Measurements from ENCODE around the gene SHISA6. TPM values are rescaled to one million over a fixed set of nuclear protein-coding genes. Genes with fewer than 3 reads are reported as not detected.

The SHISA6 gene
- polyA plus RNA-seq, 2 donors: 0.33 to 0.41 TPM

DNA sequence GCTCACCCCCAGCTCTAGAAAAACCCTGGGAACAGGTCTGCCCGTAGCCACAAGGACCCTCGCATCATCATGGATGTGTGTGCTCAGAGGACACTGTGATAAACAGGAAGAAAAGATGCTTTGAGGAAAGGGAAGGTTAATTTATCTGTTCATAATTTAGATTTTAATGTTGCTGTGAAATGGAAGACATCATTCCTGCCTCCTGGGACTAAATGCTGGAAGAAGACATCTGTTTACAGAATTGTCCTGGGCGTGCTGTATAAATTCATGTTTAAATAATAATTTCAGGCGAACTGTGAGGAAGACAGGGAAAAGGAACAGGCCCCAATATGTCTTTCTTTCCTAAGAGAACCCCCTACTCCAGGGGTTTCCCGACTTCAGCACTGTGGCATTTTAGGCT, 112.6 kb downstream of the SHISA6 start:
- no peaks in the 10 kb centered on the region for H3K4me1 ChIP-seq (ENCODE audit: control insufficient read depth in 2 of 2, insufficient read depth in 2 of 2, low read length in 1 of 2)
- H3K27ac ChIP-seq (ENCODE audit: low read depth in 2 of 2, low read length in 1 of 2): no peak overlapping the region
- no peak overlapping the region for H3K4me3 ChIP-seq (ENCODE audit: low read depth in 1 of 2, low read length in 2 of 2)
- H3K36me3 ChIP-seq (ENCODE audit: control insufficient read depth in 2 of 2, insufficient read depth in 2 of 2, low read length in 1 of 2): no peaks in the 10 kb centered on the region
- H3K27me3 ChIP-seq (ENCODE audit: control insufficient read depth in 1 of 2, insufficient read depth in 2 of 2, low read length in 2 of 2): no peaks in the 10 kb centered on the region
- no peaks in the 10 kb centered on the region for H3K9me3 ChIP-seq (ENCODE audit: control insufficient read depth in 2 of 2, insufficient read depth in 1 of 2, low read depth in 1 of 2, low read length in 1 of 2)
- 75 to 79% methylated on average over 5 of the region's 5 CpGs for WGBS, 2 donors

DNA sequence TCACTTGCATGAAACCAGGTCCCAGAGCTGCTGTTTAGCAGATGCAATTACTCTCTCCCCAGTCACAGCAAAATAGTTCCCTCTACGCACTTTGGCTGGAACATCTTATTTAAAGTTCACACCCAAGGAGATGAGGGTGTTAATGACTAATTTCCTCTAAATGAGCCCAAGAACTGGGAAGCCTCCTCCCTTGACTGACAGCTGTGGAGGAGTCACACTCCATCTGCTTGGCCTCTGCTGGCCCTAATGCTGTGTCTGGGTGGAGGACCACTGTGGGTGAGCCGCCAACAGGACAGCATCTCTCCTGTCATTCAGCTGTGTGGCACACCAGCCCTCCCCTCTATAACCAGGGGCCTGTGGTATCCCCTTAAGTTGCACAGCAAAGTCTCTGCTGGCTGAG, 115.4 kb downstream of the SHISA6 start:
- WGBS, 2 donors: 81 to 89% methylated on average over 2 of the region's 2 CpGs
- H3K9me3 ChIP-seq (ENCODE audit: control insufficient read depth in 2 of 2, insufficient read depth in 1 of 2, low read depth in 1 of 2, low read length in 1 of 2): no peaks in the 10 kb centered on the region
- H3K36me3 ChIP-seq (ENCODE audit: control insufficient read depth in 2 of 2, insufficient read depth in 2 of 2, low read length in 1 of 2): no peaks in the 10 kb centered on the region
- H3K27me3 ChIP-seq (ENCODE audit: control insufficient read depth in 1 of 2, insufficient read depth in 2 of 2, low read length in 2 of 2): no peaks in the 10 kb centered on the region
- no peak overlapping the region for H3K4me3 ChIP-seq (ENCODE audit: low read depth in 1 of 2, low read length in 2 of 2)
- H3K27ac ChIP-seq (ENCODE audit: low read depth in 2 of 2, low read length in 1 of 2): no peak overlapping the region
- H3K4me1 ChIP-seq (ENCODE audit: control insufficient read depth in 2 of 2, insufficient read depth in 2 of 2, low read length in 1 of 2): no peaks in the 10 kb centered on the region

GRCh38 chr17:11363565-11364117, 122.6 kb downstream of the SHISA6 start:
- Histone ChIP-seq H3K4me1 (ENCODE audit: control insufficient read depth in 2 of 2, insufficient read depth in 2 of 2, low read length in 1 of 2) (no peaks in the 10 kb centered on the region), H3K9me3 (ENCODE audit: control insufficient read depth in 2 of 2, insufficient read depth in 1 of 2, low read depth in 1 of 2, low read length in 1 of 2) (no peaks in the 10 kb centered on the region)
- WGBS, 2 donors: 77 to 80% methylated on average over 5 of the region's 5 CpGs

GRCh38 chr17:11366272-11366850, 125.3 kb downstream of the SHISA6 start:
- H3K27me3 ChIP-seq (ENCODE audit: control insufficient read depth in 1 of 2, insufficient read depth in 2 of 2, low read length in 2 of 2): no peaks in the 10 kb centered on the region
- no peak overlapping the region for H3K27ac ChIP-seq (ENCODE audit: low read depth in 2 of 2, low read length in 1 of 2)
- WGBS, 2 donors: 53 to 54% methylated on average over 4 of the region's 4 CpGs
- H3K4me3 ChIP-seq (ENCODE audit: low read depth in 1 of 2, low read length in 2 of 2): no peak overlapping the region
- H3K36me3 ChIP-seq (ENCODE audit: control insufficient read depth in 2 of 2, insufficient read depth in 2 of 2, low read length in 1 of 2): no peaks in the 10 kb centered on the region
- no peaks in the 10 kb centered on the region for H3K4me1 ChIP-seq (ENCODE audit: control insufficient read depth in 2 of 2, insufficient read depth in 2 of 2, low read length in 1 of 2)
- H3K9me3 ChIP-seq (ENCODE audit: control insufficient read depth in 2 of 2, insufficient read depth in 1 of 2, low read depth in 1 of 2, low read length in 1 of 2): no peaks in the 10 kb centered on the region

More at GRCh38 chr17:11363565-11364117, 122.6 kb downstream of the SHISA6 start:
- Histone ChIP-seq H3K27me3 (ENCODE audit: control insufficient read depth in 1 of 2, insufficient read depth in 2 of 2, low read length in 2 of 2) (no peaks in the 10 kb centered on the region), H3K27ac (ENCODE audit: low read depth in 2 of 2, low read length in 1 of 2) (no peak overlapping the region), H3K36me3 (ENCODE audit: control insufficient read depth in 2 of 2, insufficient read depth in 2 of 2, low read length in 1 of 2) (no peaks in the 10 kb centered on the region), H3K4me3 (ENCODE audit: low read depth in 1 of 2, low read length in 2 of 2) (no peak overlapping the region)

DNA sequence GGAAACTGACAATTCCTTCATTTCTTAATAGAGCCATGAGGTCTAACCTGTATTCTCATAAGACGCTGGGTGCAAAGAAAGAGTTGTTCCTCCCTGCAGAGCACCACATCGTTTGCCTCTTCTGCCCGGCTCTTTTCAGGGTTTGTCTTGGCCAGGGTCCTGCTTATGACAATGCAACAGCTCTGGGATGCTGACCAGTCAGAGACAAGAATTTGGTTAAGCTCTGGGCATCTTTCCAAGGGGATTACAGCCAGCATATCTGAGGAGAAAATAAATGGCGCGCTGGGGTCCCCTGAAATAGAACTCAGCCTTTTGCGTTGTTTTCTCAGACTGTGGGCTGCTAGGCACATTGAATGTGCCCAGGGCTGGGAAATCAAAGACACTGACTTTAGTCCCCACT, 128.6 kb downstream of the SHISA6 start:
- WGBS, 2 donors: 48 to 54% methylated on average over 6 of the region's 6 CpGs
- Histone ChIP-seq H3K27me3 (ENCODE audit: control insufficient read depth in 1 of 2, insufficient read depth in 2 of 2, low read length in 2 of 2) (no peaks in the 10 kb centered on the region), H3K9me3 (ENCODE audit: control insufficient read depth in 2 of 2, insufficient read depth in 1 of 2, low read depth in 1 of 2, low read length in 1 of 2) (no peaks in the 10 kb centered on the region), H3K27ac (ENCODE audit: low read depth in 2 of 2, low read length in 1 of 2) (no peak overlapping the region), H3K4me1 (ENCODE audit: control insufficient read depth in 2 of 2, insufficient read depth in 2 of 2, low read length in 1 of 2) (no peaks in the 10 kb centered on the region), H3K4me3 (ENCODE audit: low read depth in 1 of 2, low read length in 2 of 2) (no peak overlapping the region), H3K36me3 (ENCODE audit: control insufficient read depth in 2 of 2, insufficient read depth in 2 of 2, low read length in 1 of 2) (no peaks in the 10 kb centered on the region)

GRCh38 chr17:11372692-11373091, 131.7 kb downstream of the SHISA6 start:
- Histone ChIP-seq H3K36me3 (ENCODE audit: control insufficient read depth in 2 of 2, insufficient read depth in 2 of 2, low read length in 1 of 2) (no peaks in the 10 kb centered on the region), H3K4me3 (ENCODE audit: low read depth in 1 of 2, low read length in 2 of 2) (no peak overlapping the region), H3K27me3 (ENCODE audit: control insufficient read depth in 1 of 2, insufficient read depth in 2 of 2, low read length in 2 of 2) (no peaks in the 10 kb centered on the region), H3K27ac (ENCODE audit: low read depth in 2 of 2, low read length in 1 of 2) (no peak overlapping the region), H3K4me1 (ENCODE audit: control insufficient read depth in 2 of 2, insufficient read depth in 2 of 2, low read length in 1 of 2) (no peaks in the 10 kb centered on the region), H3K9me3 (ENCODE audit: control insufficient read depth in 2 of 2, insufficient read depth in 1 of 2, low read depth in 1 of 2, low read length in 1 of 2) (no peaks in the 10 kb centered on the region)
- 57 to 63% methylated on average over 3 of the region's 3 CpGs for WGBS, 2 donors

DNA sequence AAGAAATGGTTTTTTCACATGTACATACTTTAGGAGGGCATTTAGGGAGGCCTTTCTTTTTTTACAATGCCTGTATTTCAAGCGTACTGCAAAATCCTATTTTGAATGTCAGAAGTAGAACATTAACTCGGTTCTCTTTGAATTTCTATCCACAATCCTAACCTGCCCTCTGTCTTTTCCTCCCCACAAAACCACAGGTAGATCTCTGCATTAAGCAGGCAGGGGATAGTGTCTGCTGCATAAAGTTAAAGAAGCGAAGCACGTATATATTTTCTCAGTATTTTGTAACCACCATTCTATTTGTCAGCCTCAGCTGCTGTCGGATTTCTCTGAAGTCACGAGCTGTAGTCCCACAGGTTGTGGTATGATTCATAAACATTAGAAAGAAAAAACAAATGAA, 137.5 kb downstream of the SHISA6 start:
- Histone ChIP-seq H3K27me3 (ENCODE audit: control insufficient read depth in 1 of 2, insufficient read depth in 2 of 2, low read length in 2 of 2) (no peaks in the 10 kb centered on the region), H3K27ac (ENCODE audit: low read depth in 2 of 2, low read length in 1 of 2) (no peak overlapping the region), H3K4me3 (ENCODE audit: low read depth in 1 of 2, low read length in 2 of 2) (no peak overlapping the region), H3K4me1 (ENCODE audit: control insufficient read depth in 2 of 2, insufficient read depth in 2 of 2, low read length in 1 of 2) (no peaks in the 10 kb centered on the region), H3K9me3 (ENCODE audit: control insufficient read depth in 2 of 2, insufficient read depth in 1 of 2, low read depth in 1 of 2, low read length in 1 of 2) (no peaks in the 10 kb centered on the region), H3K36me3 (ENCODE audit: control insufficient read depth in 2 of 2, insufficient read depth in 2 of 2, low read length in 1 of 2) (no peaks in the 10 kb centered on the region)
- 68 to 83% methylated on average over 6 of the region's 6 CpGs for WGBS, 2 donors

DNA sequence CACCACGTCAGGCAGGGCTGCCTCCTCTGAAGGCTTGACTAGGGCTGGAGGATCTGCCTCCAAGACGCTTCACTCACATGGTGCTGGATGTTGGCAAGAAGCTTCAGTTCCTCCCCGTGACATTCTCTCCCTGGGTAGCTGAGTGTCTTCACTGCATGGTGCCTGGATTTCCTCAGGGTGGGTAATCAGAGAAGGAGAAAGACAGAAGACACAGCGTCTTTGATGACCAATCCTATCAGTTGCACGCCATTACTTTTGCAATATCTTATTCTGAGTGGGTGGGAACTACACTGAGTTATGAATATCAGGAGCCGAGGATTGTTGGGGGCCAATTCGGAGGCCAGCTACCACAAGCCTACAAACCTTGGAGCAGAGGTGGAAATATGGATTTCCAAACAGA, 139.7 kb downstream of the SHISA6 start:
- Histone ChIP-seq H3K9me3 (ENCODE audit: control insufficient read depth in 2 of 2, insufficient read depth in 1 of 2, low read depth in 1 of 2, low read length in 1 of 2) (no peaks in the 10 kb centered on the region), H3K36me3 (ENCODE audit: control insufficient read depth in 2 of 2, insufficient read depth in 2 of 2, low read length in 1 of 2) (no peaks in the 10 kb centered on the region), H3K4me3 (ENCODE audit: low read depth in 1 of 2, low read length in 2 of 2) (no peak overlapping the region), H3K27ac (ENCODE audit: low read depth in 2 of 2, low read length in 1 of 2) (no peak overlapping the region), H3K4me1 (ENCODE audit: control insufficient read depth in 2 of 2, insufficient read depth in 2 of 2, low read length in 1 of 2) (no peaks in the 10 kb centered on the region), H3K27me3 (ENCODE audit: control insufficient read depth in 1 of 2, insufficient read depth in 2 of 2, low read length in 2 of 2) (no peaks in the 10 kb centered on the region)
- 80 to 87% methylated on average over 7 of the region's 7 CpGs for WGBS, 2 donors

DNA sequence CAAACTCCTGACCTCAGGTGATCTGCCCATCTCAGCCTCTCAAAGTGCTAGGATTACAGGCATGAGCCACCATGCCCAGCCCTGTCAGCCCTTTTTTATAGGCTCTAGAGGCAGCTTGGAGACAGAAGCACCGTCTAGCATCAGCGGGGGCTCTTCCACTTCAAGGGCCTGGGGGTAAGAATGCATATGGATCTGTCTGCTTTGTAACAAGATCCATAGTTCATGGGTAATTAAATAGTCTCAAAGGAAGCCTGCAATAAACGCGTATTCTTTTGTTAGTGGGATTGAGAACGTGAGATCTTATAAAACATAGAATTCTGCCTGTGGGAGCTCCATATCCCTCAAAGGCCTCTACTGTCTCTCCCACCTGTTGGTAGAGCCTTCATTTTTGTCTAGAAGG, 142.1 kb downstream of the SHISA6 start:
- H3K4me3 ChIP-seq (ENCODE audit: low read depth in 1 of 2, low read length in 2 of 2): no peak overlapping the region
- WGBS, 2 donors: 66 to 82% methylated on average over 5 of the region's 5 CpGs
- no peaks in the 10 kb centered on the region for H3K27me3 ChIP-seq (ENCODE audit: control insufficient read depth in 1 of 2, insufficient read depth in 2 of 2, low read length in 2 of 2)
- no peaks in the 10 kb centered on the region for H3K4me1 ChIP-seq (ENCODE audit: control insufficient read depth in 2 of 2, insufficient read depth in 2 of 2, low read length in 1 of 2)
- H3K36me3 ChIP-seq (ENCODE audit: control insufficient read depth in 2 of 2, insufficient read depth in 2 of 2, low read length in 1 of 2): no peaks in the 10 kb centered on the region
- H3K27ac ChIP-seq (ENCODE audit: low read depth in 2 of 2, low read length in 1 of 2): no peak overlapping the region
- no peaks in the 10 kb centered on the region for H3K9me3 ChIP-seq (ENCODE audit: control insufficient read depth in 2 of 2, insufficient read depth in 1 of 2, low read depth in 1 of 2, low read length in 1 of 2)

- H3K27ac ChIP-seq (ENCODE audit: low read depth in 2 of 2, low read length in 1 of 2): no peak overlapping the region
- 91 to 92% methylated on average over 3 of the region's 3 CpGs for WGBS, 2 donors
- no peaks in the 10 kb centered on the region for H3K9me3 ChIP-seq (ENCODE audit: control insufficient read depth in 2 of 2, insufficient read depth in 1 of 2, low read depth in 1 of 2, low read length in 1 of 2)
- H3K36me3 ChIP-seq (ENCODE audit: control insufficient read depth in 2 of 2, insufficient read depth in 2 of 2, low read length in 1 of 2): no peaks in the 10 kb centered on the region
- no peaks in the 10 kb centered on the region for H3K27me3 ChIP-seq (ENCODE audit: control insufficient read depth in 1 of 2, insufficient read depth in 2 of 2, low read length in 2 of 2)
- H3K4me3 ChIP-seq (ENCODE audit: low read depth in 1 of 2, low read length in 2 of 2): no peak overlapping the region
- no peaks in the 10 kb centered on the region for H3K4me1 ChIP-seq (ENCODE audit: control insufficient read depth in 2 of 2, insufficient read depth in 2 of 2, low read length in 1 of 2)
Measured at GRCh38 chr17:11384131-11384530, 143.1 kb downstream of the SHISA6 start.
